ENCODE measurements around the gene NEO1.

DNA sequence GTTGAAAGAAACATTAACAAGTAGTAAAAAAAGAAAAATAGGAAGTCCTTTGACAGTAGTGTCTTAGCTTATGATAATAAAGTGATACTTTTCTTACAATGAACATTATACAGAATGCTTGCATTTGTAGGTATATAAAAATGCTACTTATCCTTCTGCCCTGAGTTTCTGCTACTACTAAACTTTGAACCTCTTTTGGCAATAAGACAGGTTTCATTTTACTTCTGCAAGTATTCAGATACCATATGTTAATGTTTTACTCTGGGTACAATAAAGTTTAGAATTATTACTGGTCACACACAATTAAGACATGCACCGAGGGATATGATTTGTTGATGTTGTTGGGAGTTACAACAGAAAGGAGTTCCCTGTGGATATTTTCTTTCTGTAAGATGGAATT lies 57.9 kb downstream of the NEO1 start:
- TF ChIP-seq, protein P1, sequence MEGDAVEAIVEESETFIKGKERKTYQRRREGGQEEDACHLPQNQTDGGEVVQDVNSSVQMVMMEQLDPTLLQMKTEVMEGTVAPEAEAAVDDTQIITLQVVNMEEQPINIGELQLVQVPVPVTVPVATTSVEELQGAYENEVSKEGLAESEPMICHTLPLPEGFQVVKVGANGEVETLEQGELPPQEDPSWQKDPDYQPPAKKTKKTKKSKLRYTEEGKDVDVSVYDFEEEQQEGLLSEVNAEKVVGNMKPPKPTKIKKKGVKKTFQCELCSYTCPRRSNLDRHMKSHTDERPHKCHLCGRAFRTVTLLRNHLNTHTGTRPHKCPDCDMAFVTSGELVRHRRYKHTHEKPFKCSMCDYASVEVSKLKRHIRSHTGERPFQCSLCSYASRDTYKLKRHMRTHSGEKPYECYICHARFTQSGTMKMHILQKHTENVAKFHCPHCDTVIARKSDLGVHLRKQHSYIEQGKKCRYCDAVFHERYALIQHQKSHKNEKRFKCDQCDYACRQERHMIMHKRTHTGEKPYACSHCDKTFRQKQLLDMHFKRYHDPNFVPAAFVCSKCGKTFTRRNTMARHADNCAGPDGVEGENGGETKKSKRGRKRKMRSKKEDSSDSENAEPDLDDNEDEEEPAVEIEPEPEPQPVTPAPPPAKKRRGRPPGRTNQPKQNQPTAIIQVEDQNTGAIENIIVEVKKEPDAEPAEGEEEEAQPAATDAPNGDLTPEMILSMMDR (IDR thresholded peaks at IDR 0.05; ENCODE audit: insufficient read depth, low read length) = no peak
- TF ChIP-seq POLR2AphosphoS5 (IDR thresholded peaks at IDR 0.05; ENCODE audit: low read depth) (no peak), GABPA (IDR thresholded peaks at IDR 0.05; ENCODE audit: low read depth) (no peak), SPI1 (IDR thresholded peaks at IDR 0.05; ENCODE audit: borderline replicate concordance, low read depth) (no peak)
- TF ChIP-seq, protein P2, sequence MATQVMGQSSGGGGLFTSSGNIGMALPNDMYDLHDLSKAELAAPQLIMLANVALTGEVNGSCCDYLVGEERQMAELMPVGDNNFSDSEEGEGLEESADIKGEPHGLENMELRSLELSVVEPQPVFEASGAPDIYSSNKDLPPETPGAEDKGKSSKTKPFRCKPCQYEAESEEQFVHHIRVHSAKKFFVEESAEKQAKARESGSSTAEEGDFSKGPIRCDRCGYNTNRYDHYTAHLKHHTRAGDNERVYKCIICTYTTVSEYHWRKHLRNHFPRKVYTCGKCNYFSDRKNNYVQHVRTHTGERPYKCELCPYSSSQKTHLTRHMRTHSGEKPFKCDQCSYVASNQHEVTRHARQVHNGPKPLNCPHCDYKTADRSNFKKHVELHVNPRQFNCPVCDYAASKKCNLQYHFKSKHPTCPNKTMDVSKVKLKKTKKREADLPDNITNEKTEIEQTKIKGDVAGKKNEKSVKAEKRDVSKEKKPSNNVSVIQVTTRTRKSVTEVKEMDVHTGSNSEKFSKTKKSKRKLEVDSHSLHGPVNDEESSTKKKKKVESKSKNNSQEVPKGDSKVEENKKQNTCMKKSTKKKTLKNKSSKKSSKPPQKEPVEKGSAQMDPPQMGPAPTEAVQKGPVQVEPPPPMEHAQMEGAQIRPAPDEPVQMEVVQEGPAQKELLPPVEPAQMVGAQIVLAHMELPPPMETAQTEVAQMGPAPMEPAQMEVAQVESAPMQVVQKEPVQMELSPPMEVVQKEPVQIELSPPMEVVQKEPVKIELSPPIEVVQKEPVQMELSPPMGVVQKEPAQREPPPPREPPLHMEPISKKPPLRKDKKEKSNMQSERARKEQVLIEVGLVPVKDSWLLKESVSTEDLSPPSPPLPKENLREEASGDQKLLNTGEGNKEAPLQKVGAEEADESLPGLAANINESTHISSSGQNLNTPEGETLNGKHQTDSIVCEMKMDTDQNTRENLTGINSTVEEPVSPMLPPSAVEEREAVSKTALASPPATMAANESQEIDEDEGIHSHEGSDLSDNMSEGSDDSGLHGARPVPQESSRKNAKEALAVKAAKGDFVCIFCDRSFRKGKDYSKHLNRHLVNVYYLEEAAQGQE (IDR thresholded peaks at IDR 0.05; ENCODE audit: insufficient replicate concordance, low read depth) = no peak
